Measurements from ENCODE around the gene DSTN.

- no peak for TF ChIP-seq CTCF (conservative IDR thresholded peaks at IDR 0.05; ENCODE audit: low read length)
- TF ChIP-seq EZH2phosphoT487 (IDR thresholded peaks at IDR 0.05; ENCODE audit: borderline replicate concordance, low read depth, low read length), result no peak
These were observed 27.9 kb upstream of the DSTN start for GRCh38 chr20:17541996-17542395.

Measured in OCI-LY7 (cell line).